K562 (cell line): ENCODE data around the gene WDR90. TPM values are rescaled to one million over a fixed set of nuclear protein-coding genes. Genes with fewer than 3 reads are reported as not detected.

Source experiments
- CHAMP1 ChIP-seq: fragments of 450-650 bp; IDR thresholded peaks from 2 replicates; pipeline ENCODE4 v1.6.1; 2016; ENCODE audit warnings: mild to moderate bottlenecking
- GATAD2B ChIP-seq: fragments of 450-650 bp; IDR thresholded peaks from 2 replicates; pipeline ENCODE4 v1.6.1; 2017; ENCODE audit warnings: mild to moderate bottlenecking, borderline replicate concordance
- NEUROD1 ChIP-seq: fragments of 150-350 bp; IDR thresholded peaks from 2 replicates; pipeline ENCODE4 v1.6.1; 2014; ENCODE audit warnings: borderline replicate concordance, low read length, low read depth; ENCODE audit not compliant: partially characterized antibody
- NONO ChIP-seq, 2 experiments: fragments of 200-400 bp in 1 of 2; fragments of 450-650 bp in 1 of 2; formaldehyde crosslinking in 1 of 2; IDR thresholded peaks; 2 replicates each; pipeline ENCODE4 v1.6.1; 2017; ENCODE audit warnings: low read depth in 2 of 2, mild to moderate bottlenecking in 2 of 2, moderate library complexity in 2 of 2, low read length in 1 of 2
- POLR2AphosphoS5 ChIP-seq: IDR thresholded peaks from 2 replicates; pipeline ENCODE4 v1.6.1; 2011; ENCODE audit warnings: mild to moderate bottlenecking, low read depth, low read length, moderate library complexity; ENCODE audit not compliant: control insufficient read depth, insufficient read depth
- RCOR1 ChIP-seq, 2 experiments: IDR thresholded peaks; 2 replicates each; pipeline ENCODE4 v1.6.1; 2012; ENCODE audit warnings: low read depth in 2 of 2, low read length in 2 of 2, borderline replicate concordance in 1 of 2, improper control_type of control experiment in 1 of 2
- REST ChIP-seq, 2 experiments: fragments of 450-650 bp; formaldehyde crosslinking in 1 of 2; IDR thresholded peaks; 2 replicates each; pipeline versions ENCODE4 v1.4.0 to v1.6.1; 2014 to 2020; ENCODE audit warnings: mild to moderate bottlenecking in 2 of 2, borderline replicate concordance in 1 of 2, low read depth in 1 of 2
- SAFB ChIP-seq: fragments of 200-400 bp; formaldehyde crosslinking; IDR thresholded peaks from 2 replicates; pipeline ENCODE4 v1.6.1; 2017; ENCODE audit warnings: low read depth, low read length, borderline replicate concordance
- SMAD1 ChIP-seq: fragments of 150-350 bp; IDR thresholded peaks from 2 replicates; pipeline ENCODE4 v1.6.1; 2014; ENCODE audit warnings: low read length, low read depth; ENCODE audit not compliant: partially characterized antibody
- SRF ChIP-seq, 2 experiments: fragments of 250-450, 450-650 bp in 1 of 2; sonication (Bioruptor Pico) in 1 of 2; sonication (generic) in 1 of 2; formaldehyde crosslinking; IDR thresholded peaks; 2 replicates each; pipeline versions ENCODE4 v1.5.0 to v1.5.1; 2020 to 2022; ENCODE audit warnings: mild to moderate bottlenecking in 1 of 2, missing genetic modification reagents in 1 of 2
- TAF1 ChIP-seq: IDR thresholded peaks from 2 replicates; pipeline ENCODE4 v1.6.1; 2011; ENCODE audit warnings: mild to moderate bottlenecking, low read length, moderate library complexity; ENCODE audit not compliant: insufficient read depth, control insufficient read depth, severe bottlenecking; ENCODE audit errors: extremely low read depth
- TBP ChIP-seq: optimal IDR thresholded peaks from 2 replicates; pipeline ENCODE3; 2011; ENCODE audit warnings: low read depth, low read length, improper control_type of control experiment
- TCF7 ChIP-seq: sonication (generic); IDR thresholded peaks from 2 replicates; pipeline ENCODE4 v1.6.1; 2016; ENCODE audit warnings: antibody characterized with exemption, borderline replicate concordance
- ZNF707 ChIP-seq: fragments of 250-450 bp; sonication (Bioruptor Pico); conservative IDR thresholded peaks from 2 replicates; pipeline ENCODE4 v1.8.0; 2022; ENCODE audit warnings: inconsistent platforms, mild to moderate bottlenecking, moderate library complexity
- ZNF764 ChIP-seq: fragments of 250-450 bp; sonication (Bioruptor Pico); IDR thresholded peaks from 2 replicates; pipeline ENCODE4 v1.4.0; 2020; ENCODE audit warnings: low read depth, mild to moderate bottlenecking, moderate library complexity
- polyA plus RNA-seq, 8 experiments: library from polyadenylated mRNA; depleted of rRNA in 4 of 8; stranded (reverse) in 5 of 8; unstranded in 3 of 8; fragments of >200 nt; fragmentation: Nextera tagmentation in 2 of 8; fragmentation: Illumina TruSeq in 1 of 8; extraction: Ambion mirVana in 2 of 8; extraction: Trizol in 1 of 8; gene quantifications; 2 replicates each; pipeline versions ENCODE4 v1.2.1 to v1.2.3, GENCODE V29; 2011 to 2014; ENCODE audit warnings: inconsistent platforms in 1 of 8, missing spikeins in 1 of 8
- total RNA-seq, 7 experiments: library from RNA; depleted of rRNA in 6 of 7; stranded (reverse); fragments of >200 nt in 6 of 7; fragmentation: Illumina TruSeq in 2 of 7; extraction: Trizol in 2 of 7; gene quantifications; 2 replicates each; pipeline versions ENCODE4 v1.2.1 to v1.2.3, GENCODE V29; 2011 to 2021; ENCODE audit warnings: low replicate concordance in 1 of 7

WDR90 gene
- total and polyA plus RNA-seq, 9 of the 15 experiments (the other 6 are each of a cell fraction or from before 2014, with no cell fraction given) = 0.44 to 12.6 (median 3.3) TPM

GRCh38 chr16:660459-661183 is 11.5 kb downstream of the WDR90 start (continued):
- TF ChIP-seq REST (IDR thresholded peaks at IDR 0.05; ENCODE audit: borderline replicate concordance) (peak; percentile 56; the same call in 1 of the 2 replicates), REST (CRISPR knock-in tag; IDR thresholded peaks at IDR 0.05; ENCODE audit: low read depth) (no peak), CHAMP1 (no peak), NEUROD1 (peak; percentile 24), ZNF707 (no peak), NONO (IDR thresholded peaks at IDR 0.05; ENCODE audit: low read depth in 2 of 2, low read length in 1 of 2) (no peak; a peak in 2 of 4 replicates), RCOR1 (IDR thresholded peaks at IDR 0.05; ENCODE audit: borderline replicate concordance in 1 of 2, low read depth in 2 of 2, low read length in 2 of 2) (peak in 1 of 2 experiments; percentile 86; a peak in 1 of 4 replicates), SMAD1 (no peak), TAF1 (peak; percentile 29), TBP (peak; percentile 73), SRF (CRISPR knock-in tag; IDR thresholded peaks at IDR 0.05) (peak in 1 of 2 experiments; percentile 65; a peak in 2 of 4 replicates), POLR2AphosphoS5 (no peak), GATAD2B (peak; percentile 39; the same call in 1 of the 2 replicates), SAFB (0 out of 2 replicates have a peak, but pooled peaks have one; percentile 51), TCF7 (no peak), ZNF764 (CRISPR knock-in tag) (peak; percentile 67; the same call in 1 of the 2 replicates)
